GM19328 (cell line): ENCODE measurements around the gene OSBPL2.

Source experiments
- ATAC-seq: cut with Tn5 transposase; IDR thresholded peaks from one replicate; pipeline ENCODE4 v1.9.1; 2021; ENCODE audit warnings: mild to moderate bottlenecking, moderate library complexity; ENCODE audit not compliant: unreplicated experiment

The OSBPL2 gene

GRCh38 chr20:62205618-62206387, 32.5 kb upstream of the OSBPL2 start:
- no peak for ATAC-seq

GRCh38 chr20:62206388-62206775, 31.9 kb upstream of the OSBPL2 start:
- ATAC-seq: no peak

- ATAC-seq: no peak
Observed at GRCh38 chr20:62208061-62208794, 30.1 kb upstream of the OSBPL2 start.

- ATAC-seq: no peak
Observed at GRCh38 chr20:62208795-62209755, 29.2 kb upstream of the OSBPL2 start.

GRCh38 chr20:62209850-62210495, 28.3 kb upstream of the OSBPL2 start:
- no peak for ATAC-seq

GRCh38 chr20:62210496-62210855, 27.8 kb upstream of the OSBPL2 start:
- ATAC-seq: no peak

GRCh38 chr20:62211216-62211615, 27.1 kb upstream of the OSBPL2 start:
- ATAC-seq: no peak

GRCh38 chr20:62211769-62212288, 26.5 kb upstream of the OSBPL2 start:
- no peak for ATAC-seq

GRCh38 chr20:62212299-62212698, 26.0 kb upstream of the OSBPL2 start:
- no peak for ATAC-seq

- no peak for ATAC-seq
Observed at GRCh38 chr20:62214067-62214466, 24.3 kb upstream of the OSBPL2 start.

- ATAC-seq: no peak
Observed at GRCh38 chr20:62215020-62215990, 23.0 kb upstream of the OSBPL2 start.

GRCh38 chr20:62215991-62216635, 22.2 kb upstream of the OSBPL2 start:
- ATAC-seq: no peak

- ATAC-seq: no peak
Observed at GRCh38 chr20:62216636-62217566, 21.4 kb upstream of the OSBPL2 start.

GRCh38 chr20:62217913-62218773, 20.2 kb upstream of the OSBPL2 start:
- ATAC-seq: no peak

GRCh38 chr20:62219101-62219991, 19.0 kb upstream of the OSBPL2 start:
- no peak for ATAC-seq
